NCI-H1105 (cell line): Measurements from ENCODE around the gene SEC63.
"Not testable (repeated sequence)": the region's sequence is repeated elsewhere in the genome, so short reads cannot be mapped to it uniquely, and the experiment has no call there.

Experiments used
- DNase-seq: peaks from one replicate; lab custom pipeline; 2025; lab: John Stamatoyannopoulos, UW

Gene SEC63

DNA sequence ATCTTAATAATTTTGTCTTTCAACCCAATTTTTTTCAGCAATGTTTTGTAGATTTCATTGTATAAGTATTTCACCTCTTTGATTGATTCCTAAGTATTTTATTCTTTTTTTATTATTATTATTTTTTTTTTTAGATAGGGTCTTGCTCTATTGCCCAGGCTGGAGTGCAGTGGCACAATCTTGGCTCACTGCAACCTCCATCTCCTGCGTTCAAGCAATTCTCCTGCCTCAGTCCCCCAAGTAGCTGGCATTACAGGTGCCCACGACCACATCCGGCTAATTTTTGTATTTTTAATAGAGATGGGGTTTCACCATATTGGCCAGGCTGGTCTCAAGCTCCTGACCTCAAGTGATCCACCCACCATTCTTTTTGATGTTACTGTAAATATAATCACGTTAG lies 97.0 kb downstream of the SEC63 start:
- DNase-seq: not testable (repeated sequence)

- DNase-seq: not testable (repeated sequence)
These were observed 97.9 kb downstream of the SEC63 start for GRCh38 chr6:107860144-107860543.

GRCh38 chr6:107853230-107853629 lies 104.8 kb downstream of the SEC63 start:
- no peak for DNase-seq

- no peak for DNase-seq
These were observed 108.7 kb downstream of the SEC63 start for GRCh38 chr6:107849325-107849724.

- peak; percentile 67 for DNase-seq
These were observed 109.9 kb downstream of the SEC63 start for GRCh38 chr6:107847844-107848802.

- DNase-seq: no peak
These were observed 111.7 kb downstream of the SEC63 start for GRCh38 chr6:107846262-107846795.

- no peak for DNase-seq
These were observed 112.2 kb downstream of the SEC63 start for GRCh38 chr6:107845777-107846176.

- no peak for DNase-seq
These were observed 114.6 kb downstream of the SEC63 start for GRCh38 chr6:107843400-107843799.

- DNase-seq: peak; percentile 51
These were observed 116.7 kb downstream of the SEC63 start for GRCh38 chr6:107841275-107841670.

- no peak for DNase-seq
These were observed 117.3 kb downstream of the SEC63 start for GRCh38 chr6:107840636-107841274.

GRCh38 chr6:107833136-107833535 lies 124.9 kb downstream of the SEC63 start:
- no peak for DNase-seq

GRCh38 chr6:107832151-107833056 lies 125.6 kb downstream of the SEC63 start:
- no peak for DNase-seq

- DNase-seq: no peak
These were observed 127.9 kb downstream of the SEC63 start for GRCh38 chr6:107830060-107830459.

DNA sequence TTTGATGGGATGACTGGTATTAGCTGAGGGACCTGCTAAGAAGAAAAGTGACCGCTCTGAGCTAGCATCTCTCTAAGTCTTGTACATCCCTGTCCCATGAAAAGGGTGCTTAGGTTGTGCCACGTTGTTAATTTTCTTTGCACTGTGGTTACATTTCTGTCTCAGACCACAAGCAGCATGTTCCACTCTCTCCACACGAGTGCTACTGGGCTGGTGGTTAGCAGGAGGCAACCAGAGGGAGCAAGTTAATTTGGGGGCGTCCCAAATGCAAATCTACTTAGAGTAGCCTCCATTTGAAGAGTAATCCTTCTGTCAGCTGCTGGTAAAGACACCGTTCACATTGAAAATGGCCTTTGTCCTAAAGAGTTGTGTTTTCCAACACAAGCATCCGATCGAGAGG lies 130.5 kb downstream of the SEC63 start:
- DNase-seq: no peak

GRCh38 chr6:107823047-107823557 lies 134.9 kb downstream of the SEC63 start:
- no peak for DNase-seq

DNA sequence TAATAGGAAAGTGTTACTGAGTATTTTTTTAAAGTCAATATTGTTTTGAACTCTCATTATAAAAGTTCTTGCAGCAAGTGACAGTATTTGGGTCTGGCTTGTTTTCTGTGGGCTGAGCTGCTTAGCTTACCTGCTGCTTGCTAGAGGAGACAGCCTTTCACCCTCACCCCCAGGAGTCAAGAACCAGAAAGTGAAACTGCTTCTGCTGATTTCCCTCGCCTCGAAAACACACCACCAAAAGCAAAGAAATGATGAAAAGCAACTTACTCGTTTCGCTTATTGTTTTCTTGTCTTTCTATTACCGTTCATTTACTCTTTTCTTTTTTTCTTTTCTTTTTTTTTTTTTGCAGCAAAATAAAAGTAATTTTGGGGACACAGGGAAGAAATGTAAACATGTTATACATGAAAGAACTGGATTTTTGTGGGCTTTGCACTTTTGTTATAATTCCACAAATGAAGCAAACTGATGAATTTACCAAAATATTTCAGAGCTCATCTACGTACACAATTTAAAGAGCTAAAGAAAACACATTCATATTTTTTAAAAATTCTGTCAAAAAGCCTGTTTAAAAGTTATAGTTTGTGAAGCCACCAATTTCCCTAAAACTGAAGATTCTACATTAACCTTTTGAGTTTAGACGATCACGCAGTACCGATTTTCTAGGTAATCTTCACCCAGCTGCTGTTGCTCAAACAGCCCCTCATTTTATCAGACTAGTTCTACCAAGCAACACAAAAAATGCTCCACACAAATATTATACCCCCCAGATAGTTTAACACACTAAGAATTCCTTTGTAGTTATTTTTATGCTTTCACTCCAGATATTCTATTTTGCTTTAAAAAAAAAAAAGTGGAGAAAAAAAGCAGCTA lies 135.6 kb downstream of the SEC63 start:
- no peak for DNase-seq

DNA sequence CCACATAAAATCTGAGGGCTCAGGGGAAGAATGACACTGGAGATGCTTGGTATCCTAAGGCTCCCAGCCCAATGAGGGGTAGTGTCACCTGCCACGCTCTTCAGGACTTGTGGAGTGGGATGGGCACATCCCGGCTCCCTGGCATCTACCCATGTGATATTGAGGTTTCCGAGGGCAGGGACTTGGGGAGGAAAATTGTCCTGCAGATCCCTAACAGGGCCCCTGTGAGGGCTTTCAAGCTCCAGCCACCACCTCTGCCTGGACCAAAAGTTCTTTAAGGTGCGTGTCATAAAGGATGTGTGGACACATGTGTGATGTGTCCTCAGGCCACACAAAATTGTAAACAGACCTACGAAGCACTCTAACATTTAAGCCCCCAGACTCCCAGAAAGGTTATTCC lies 136.4 kb downstream of the SEC63 start:
- no peak for DNase-seq

- peak; percentile 81 for DNase-seq
These were observed 137.4 kb downstream of the SEC63 start for GRCh38 chr6:107820338-107821261.

GRCh38 chr6:107819964-107820337 lies 138.1 kb downstream of the SEC63 start:
- no peak for DNase-seq

GRCh38 chr6:107819217-107819616 lies 138.8 kb downstream of the SEC63 start:
- DNase-seq: no peak
